Astrocyte of the cerebellum (primary cell): ENCODE data around the gene GMPR2.

Experiments used
- DNase-seq: peaks from one replicate; pipeline ENCODE4 v3.0.0-alpha.2; 2011; ENCODE audit warnings: low read depth
- H3K4me3 ChIP-seq: 2 replicates; pipeline ENCODE4 v1.5.1; 2011; ENCODE audit warnings: mild to moderate bottlenecking, low read depth, low read length, moderate library complexity
- in situ Hi-C: cut with HindIII; loops from 2 replicates; pipeline ENCODE4 v1.10.0; 2017; ENCODE audit warnings: low sequenced_read_pairs
- TF ChIP-seq, protein P1 (sequence below): IDR thresholded peaks from 2 replicates; pipeline ENCODE4 v1.5.1; 2012; ENCODE audit warnings: low read length, low read depth, moderate library complexity, mild to moderate bottlenecking; ENCODE audit errors: missing control alignments

GMPR2 gene

GRCh38 chr14:24267516-24267915 lies 34.8 kb downstream of the GMPR2 start:
- in situ Hi-C loops: no loop called here

DNA sequence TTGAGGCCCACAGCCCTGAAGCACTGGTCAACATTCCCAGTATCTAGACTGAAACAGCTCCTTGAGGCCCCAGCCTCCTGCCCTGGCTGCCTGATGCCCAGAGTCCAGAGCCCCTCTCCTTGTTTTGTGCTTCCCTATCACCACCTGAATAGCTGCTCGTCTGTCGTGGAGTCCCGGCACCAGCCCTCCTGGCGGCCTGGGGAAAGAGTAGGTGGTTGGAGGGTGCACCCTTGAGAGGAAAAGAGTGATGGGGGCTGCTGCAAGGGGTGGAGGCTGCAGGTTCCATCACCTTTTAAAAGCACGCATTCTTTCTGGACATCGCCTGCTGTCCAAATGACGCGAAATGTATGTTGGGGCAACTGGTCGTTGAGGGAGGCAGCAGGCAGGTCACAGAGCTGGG lies 35.5 kb downstream of the GMPR2 start:
- no peak for DNase-seq
- no peak overlapping the region for H3K4me3 ChIP-seq
- in situ Hi-C loops: no loop called here
- TF ChIP-seq, protein P1, sequence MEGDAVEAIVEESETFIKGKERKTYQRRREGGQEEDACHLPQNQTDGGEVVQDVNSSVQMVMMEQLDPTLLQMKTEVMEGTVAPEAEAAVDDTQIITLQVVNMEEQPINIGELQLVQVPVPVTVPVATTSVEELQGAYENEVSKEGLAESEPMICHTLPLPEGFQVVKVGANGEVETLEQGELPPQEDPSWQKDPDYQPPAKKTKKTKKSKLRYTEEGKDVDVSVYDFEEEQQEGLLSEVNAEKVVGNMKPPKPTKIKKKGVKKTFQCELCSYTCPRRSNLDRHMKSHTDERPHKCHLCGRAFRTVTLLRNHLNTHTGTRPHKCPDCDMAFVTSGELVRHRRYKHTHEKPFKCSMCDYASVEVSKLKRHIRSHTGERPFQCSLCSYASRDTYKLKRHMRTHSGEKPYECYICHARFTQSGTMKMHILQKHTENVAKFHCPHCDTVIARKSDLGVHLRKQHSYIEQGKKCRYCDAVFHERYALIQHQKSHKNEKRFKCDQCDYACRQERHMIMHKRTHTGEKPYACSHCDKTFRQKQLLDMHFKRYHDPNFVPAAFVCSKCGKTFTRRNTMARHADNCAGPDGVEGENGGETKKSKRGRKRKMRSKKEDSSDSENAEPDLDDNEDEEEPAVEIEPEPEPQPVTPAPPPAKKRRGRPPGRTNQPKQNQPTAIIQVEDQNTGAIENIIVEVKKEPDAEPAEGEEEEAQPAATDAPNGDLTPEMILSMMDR: no peak

More at GRCh38 chr14:24267516-24267915, 34.8 kb downstream of the GMPR2 start:
- H3K4me3 ChIP-seq: no peak overlapping the region
- TF ChIP-seq, protein P1: no peak
- no peak for DNase-seq

DNA sequence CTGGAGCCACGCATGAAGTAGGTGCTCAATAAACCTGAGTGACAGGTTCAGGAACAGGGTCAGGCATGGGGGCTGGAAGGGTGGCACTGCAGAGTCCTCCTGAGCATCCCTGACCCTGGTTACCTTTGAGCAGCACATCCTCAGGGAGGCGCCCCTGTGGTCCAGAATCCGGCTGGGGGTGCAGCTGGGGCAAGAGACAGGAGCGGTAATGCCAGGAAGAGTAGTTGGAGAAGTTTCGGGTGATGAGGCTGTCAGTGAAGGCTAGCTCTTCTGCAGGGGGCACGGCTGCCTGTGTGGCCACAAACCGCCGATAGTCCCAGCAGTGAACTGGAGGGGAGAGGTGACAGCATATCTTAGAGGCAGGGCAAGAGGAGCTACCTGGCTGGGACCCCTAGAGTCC lies 36.6 kb downstream of the GMPR2 start:
- in situ Hi-C loops: no loop called here

GRCh38 chr14:24269910-24270536 lies 37.3 kb downstream of the GMPR2 start:
- DNase-seq: no peak
- in situ Hi-C loops: no loop called here
- TF ChIP-seq, protein P1: no peak
- no peak overlapping the region for H3K4me3 ChIP-seq

More for the DNA sequence above, 36.6 kb downstream of the GMPR2 start:
- H3K4me3 ChIP-seq: no peak overlapping the region
- DNase-seq: no peak
- TF ChIP-seq, protein P1: no peak

DNA sequence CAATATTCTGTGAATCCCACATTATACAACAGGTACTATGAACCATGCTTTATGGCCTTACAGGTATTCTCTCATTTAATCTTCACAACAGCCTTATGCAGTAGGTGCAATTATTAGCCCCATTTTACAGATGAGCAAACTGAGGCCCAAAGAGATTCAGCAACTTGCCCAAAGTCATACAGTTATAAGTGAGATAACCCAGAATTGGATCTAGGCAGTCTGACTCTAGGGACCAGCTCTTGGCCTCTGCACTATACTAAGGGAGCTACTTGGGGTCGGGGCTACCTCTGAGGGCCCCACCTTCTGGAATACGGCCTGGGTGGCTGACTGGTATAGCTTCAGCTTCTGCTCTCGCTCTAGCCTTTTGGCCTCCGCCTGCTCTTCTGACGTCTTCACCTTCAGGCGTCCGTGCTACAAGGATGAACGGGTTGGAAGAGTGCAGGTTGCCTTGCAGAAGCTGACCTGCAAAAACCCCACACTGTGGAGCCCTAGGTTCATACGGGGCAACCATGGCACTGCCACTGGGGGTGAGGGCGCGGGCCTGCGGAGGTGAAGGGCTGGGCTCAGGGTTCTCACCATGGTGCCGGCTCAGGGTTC lies 37.9 kb downstream of the GMPR2 start:
- DNase-seq: no peak
- in situ Hi-C loops: no loop called here
- TF ChIP-seq, protein P1: no peak
- H3K4me3 ChIP-seq: peak overlapping the region; percentile 91

DNA sequence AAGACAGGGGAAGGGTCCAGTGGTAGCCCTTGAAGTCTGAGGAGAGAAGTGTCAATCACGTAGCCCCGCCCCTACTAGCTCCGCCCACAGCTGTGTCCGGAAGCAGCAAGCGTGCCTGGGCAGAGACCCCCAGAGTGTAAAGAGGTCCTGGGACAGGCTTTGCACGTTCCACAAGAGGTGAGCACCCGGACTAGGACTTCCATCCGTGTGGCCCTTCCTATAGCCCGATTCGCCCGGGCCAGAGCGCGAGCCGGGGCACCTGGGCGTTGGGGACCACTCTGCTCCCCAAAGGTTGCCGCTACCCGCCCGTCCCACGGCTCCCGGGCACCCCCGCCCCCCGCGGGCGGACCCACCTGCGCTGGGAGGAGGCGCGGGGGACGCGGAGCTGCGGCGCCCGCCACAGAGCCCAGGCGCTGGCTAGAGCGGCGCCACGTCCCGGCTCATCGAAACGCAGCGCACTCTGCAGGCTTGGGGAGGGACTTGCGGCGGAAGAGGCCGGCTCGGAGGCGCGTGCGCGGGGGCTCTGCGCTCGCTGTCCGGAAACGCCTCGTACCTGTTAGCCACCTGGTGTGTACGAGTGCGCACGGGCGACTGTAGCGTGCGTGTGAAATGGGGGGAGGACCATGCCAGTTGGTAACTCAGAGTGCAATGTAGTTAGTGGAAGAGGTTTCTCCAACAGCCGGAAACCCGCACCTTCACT lies 38.6 kb downstream of the GMPR2 start, which contains the start of gene RABGGTA:
RABGGTA (minus strand) TSS at position 464 of the 700 bp plus-strand sequence. CDS start 482 bp downstream, outside the sequence.
- TF ChIP-seq, protein P1: peak; percentile 59
- DNase-seq: peak; percentile 64
- in situ Hi-C loops: no loop called here
- H3K4me3 ChIP-seq: peak within 1 kb of the TSS; percentile 91
